ENCODE measurements around the gene CCDC92. TPM values are rescaled to one million over a fixed set of nuclear protein-coding genes. Genes with fewer than 3 reads are reported as not detected.

Gene CCDC92
- total and polyA plus RNA-seq, 12 donors = 7.8 to 65.9 (median 23.7) TPM

GRCh38 chr12:123924539-123924938 lies 48.1 kb downstream of the CCDC92 start:
- intact Hi-C loops (cut with DNase I) = no loop called here
- Histone ChIP-seq H3K9me3 (replicated peaks in 1 of 3) (no peaks in the 10 kb centered on the region), H3K4me1 (replicated peaks in 1 of 2) (no peaks in the 10 kb centered on the region), H3K27ac (no peak overlapping the region), H3K4me3 (no peak overlapping the region), H3K36me3 (replicated peaks in 1 of 2) (no peaks in the 10 kb centered on the region), H3K27me3 (no peaks in the 10 kb centered on the region)
- 85 to 92% (median 88%) methylated on average over 4 of the region's 4 CpGs for WGBS, 4 donors
- no peak for TF ChIP-seq CTCF (IDR thresholded peaks at IDR 0.05)
- no peak for DNase-seq

GRCh38 chr12:123923927-123924326 lies 48.7 kb downstream of the CCDC92 start:
- H3K27me3 ChIP-seq = no peaks in the 10 kb centered on the region
- no peak overlapping the region for H3K4me3 ChIP-seq
- no peak for TF ChIP-seq CTCF (IDR thresholded peaks at IDR 0.05)
- no peak for TF ChIP-seq POLR2A (IDR thresholded peaks at IDR 0.05)
- DNase-seq = no peak
- no peaks in the 10 kb centered on the region for H3K36me3 ChIP-seq (replicated peaks in 1 of 2)
- H3K27ac ChIP-seq = no peak overlapping the region
- intact Hi-C loops (cut with DNase I) = no loop called here
- no peaks in the 10 kb centered on the region for H3K9me3 ChIP-seq (replicated peaks in 1 of 3)
- H3K4me1 ChIP-seq (replicated peaks in 1 of 2) = no peaks in the 10 kb centered on the region
- 64 to 69% (median 68%) methylated on average over 7 of the region's 7 CpGs for WGBS, 4 donors

GRCh38 chr12:123923038-123923437 lies 49.6 kb downstream of the CCDC92 start:
- 82 to 95% (median 84%) methylated on average over 2 of the region's 2 CpGs for WGBS, 4 donors
- Histone ChIP-seq H3K4me3 (no peak overlapping the region), H3K9me3 (replicated peaks in 1 of 3) (no peaks in the 10 kb centered on the region), H3K36me3 (replicated peaks in 1 of 2) (no peaks in the 10 kb centered on the region), H3K27ac (no peak overlapping the region), H3K4me1 (replicated peaks in 1 of 2) (no peaks in the 10 kb centered on the region), H3K27me3 (no peaks in the 10 kb centered on the region)
- DNase-seq = no peak
- intact Hi-C loops (cut with DNase I) = no loop called here
- TF ChIP-seq POLR2A (IDR thresholded peaks at IDR 0.05) (no peak), CTCF (IDR thresholded peaks at IDR 0.05) (no peak)

- Histone ChIP-seq H3K4me1 (replicated peaks in 1 of 2) (no peaks in the 10 kb centered on the region), H3K9me3 (replicated peaks in 1 of 3) (no peaks in the 10 kb centered on the region), H3K27me3 (no peaks in the 10 kb centered on the region), H3K27ac (no peak overlapping the region), H3K4me3 (no peak overlapping the region), H3K36me3 (replicated peaks in 1 of 2) (no peaks in the 10 kb centered on the region)
- intact Hi-C loops (cut with DNase I) = no loop called here
- no peak for DNase-seq
- TF ChIP-seq CTCF (IDR thresholded peaks at IDR 0.05) (no peak), POLR2A (IDR thresholded peaks at IDR 0.05) (no peak)
- WGBS, 4 donors = 72 to 77% (median 74%) methylated on average over 3 of the region's 3 CpGs
These were observed 52.7 kb downstream of the CCDC92 start for GRCh38 chr12:123919980-123920360.
